GM21576 (cell line): ENCODE results near the gene FOXN3.

Experiments used
- ATAC-seq: cut with Tn5 transposase; IDR thresholded peaks from one replicate; pipeline ENCODE4 v1.9.1; 2021; ENCODE audit warnings: mild to moderate bottlenecking, moderate library complexity; ENCODE audit not compliant: unreplicated experiment

Gene FOXN3

GRCh38 chr14:89143595-89143994 is 273.4 kb downstream of the FOXN3 start:
- no peak for ATAC-seq

- ATAC-seq = no peak
Measured at GRCh38 chr14:89142366-89142765, 274.7 kb downstream of the FOXN3 start.

DNA sequence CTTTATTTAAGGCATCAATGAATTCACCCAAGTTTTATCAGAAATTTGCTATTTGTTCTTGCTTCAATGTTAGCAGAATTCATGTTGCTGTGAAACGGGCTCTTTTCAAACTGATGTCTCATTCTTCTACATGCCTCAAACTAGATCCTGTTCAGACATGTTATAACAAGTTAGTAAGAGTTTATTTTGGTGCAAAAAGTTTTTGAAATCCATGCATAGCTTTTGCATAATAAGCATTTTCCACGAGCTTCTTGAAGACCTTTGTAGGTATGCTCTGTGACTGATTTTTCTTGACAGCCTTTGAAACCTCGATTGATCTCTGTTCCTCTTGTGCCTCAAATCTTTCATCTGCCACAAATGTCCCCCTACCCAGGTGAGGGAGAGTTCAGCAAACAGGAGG is 275.2 kb downstream of the FOXN3 start:
- no peak for ATAC-seq

- ATAC-seq = no peak
Measured at GRCh38 chr14:89140326-89140725, 276.7 kb downstream of the FOXN3 start.

DNA sequence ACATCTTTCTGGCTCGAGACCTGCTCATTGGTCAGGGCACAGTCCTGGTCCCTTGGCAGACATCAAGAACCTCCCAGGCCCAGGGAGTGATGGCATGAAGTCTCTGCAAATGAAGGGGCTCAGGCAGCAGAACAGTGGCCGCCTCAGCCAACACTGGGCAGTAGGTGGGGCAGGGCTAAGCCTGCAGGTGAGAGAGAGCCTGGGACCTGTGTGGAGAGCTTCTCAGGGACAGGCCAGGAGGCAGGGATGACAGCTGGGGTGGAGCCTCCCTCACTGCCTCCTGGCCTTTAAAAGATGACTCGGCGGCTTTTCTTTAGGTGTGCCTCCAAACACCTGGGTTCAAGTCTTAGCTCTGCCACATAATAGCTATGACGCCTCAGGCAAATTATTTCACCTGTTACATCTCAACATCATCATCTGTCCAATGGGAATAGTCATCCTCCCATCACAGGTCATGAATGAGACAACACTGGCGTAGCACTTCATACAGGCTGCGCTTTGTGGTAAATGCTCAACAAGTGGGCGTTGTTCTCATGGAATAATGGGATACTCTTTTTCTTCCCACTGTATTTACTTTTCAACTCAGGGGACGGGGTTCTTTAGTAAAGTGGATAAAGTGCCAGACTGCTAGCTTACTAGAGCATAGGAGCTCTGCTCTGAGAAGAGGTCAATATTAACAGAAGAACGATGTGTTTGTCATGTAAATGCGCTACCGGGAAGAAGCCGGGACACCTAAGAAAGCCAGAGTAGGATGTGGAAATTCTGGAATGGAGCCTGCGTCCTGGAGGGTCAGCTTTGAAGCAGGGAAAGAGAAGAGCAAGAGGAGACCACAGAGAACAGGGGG is 277.4 kb downstream of the FOXN3 start:
- no peak for ATAC-seq

GRCh38 chr14:89138846-89139245 is 278.2 kb downstream of the FOXN3 start:
- no peak for ATAC-seq

DNA sequence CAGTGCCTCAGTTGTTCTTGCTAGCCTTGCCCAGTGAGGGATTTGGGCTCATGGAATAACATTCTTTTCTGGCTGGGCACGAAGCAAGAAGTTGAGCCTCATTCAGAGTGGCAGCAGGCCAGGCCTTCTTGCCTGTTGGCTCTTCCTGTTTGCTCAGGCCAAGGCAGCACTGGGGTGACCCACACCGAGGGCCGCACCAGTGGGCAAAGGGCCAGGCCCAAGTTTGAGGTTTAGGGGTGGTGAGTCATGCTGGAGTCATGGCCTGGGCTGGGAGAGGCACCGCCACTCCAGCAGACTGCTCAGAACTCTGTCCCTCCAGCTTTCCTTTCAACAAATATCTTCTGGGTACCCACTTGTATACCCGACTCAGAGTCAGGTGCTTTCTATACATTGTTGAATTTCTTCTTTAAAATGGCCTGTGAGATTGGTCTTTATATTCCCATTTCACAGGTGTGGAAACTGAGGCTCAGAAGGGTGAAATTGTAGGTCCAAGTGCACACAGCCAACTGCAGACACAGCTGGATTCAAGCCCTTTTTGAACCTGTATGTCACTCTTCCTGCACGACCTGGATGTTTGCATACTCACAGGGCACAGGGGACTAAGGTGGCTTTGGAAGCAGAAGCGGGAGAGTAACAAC is 279.4 kb downstream of the FOXN3 start:
- ATAC-seq = no peak

GRCh38 chr14:89136587-89136986 is 280.4 kb downstream of the FOXN3 start:
- ATAC-seq = no peak

- no peak for ATAC-seq
Measured at GRCh38 chr14:89134640-89135039, 282.4 kb downstream of the FOXN3 start.

GRCh38 chr14:89131004-89131750 is 285.9 kb downstream of the FOXN3 start:
- no peak for ATAC-seq

GRCh38 chr14:89129570-89129969 is 287.5 kb downstream of the FOXN3 start:
- no peak for ATAC-seq

DNA sequence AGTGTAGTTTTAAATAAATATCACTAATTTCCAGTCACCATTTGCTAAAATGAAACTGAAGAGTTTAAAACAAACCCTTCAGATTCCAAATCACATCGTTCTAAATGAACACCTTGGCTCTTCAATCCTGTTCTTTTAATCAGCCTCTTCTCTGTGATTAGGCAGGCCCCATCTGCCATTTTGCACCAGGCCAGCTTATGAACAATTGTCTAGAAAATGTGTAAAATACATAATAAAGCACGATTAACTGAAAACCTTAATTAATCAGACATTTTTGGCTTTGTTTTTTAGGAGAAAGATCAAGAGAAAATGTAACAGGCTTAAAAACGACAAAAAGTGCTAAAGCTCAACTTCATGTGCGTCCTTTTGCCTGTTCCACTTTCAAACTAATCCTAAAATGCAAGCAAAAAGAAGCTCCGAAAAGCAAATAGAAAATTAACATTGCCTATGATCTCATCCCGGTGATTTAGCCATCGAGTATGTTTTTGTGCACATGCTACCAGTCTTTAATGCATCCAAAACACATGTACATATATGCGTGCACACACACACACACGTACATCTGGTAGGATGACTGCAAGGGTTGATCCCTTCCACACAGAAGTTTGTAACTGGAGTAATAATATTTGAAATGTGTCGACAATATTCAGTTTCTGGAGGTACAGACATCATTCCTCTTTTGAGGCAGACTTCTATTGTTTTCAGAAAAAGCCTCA is 288.6 kb downstream of the FOXN3 start:
- no peak for ATAC-seq

GRCh38 chr14:89126461-89126860 is 290.6 kb downstream of the FOXN3 start:
- ATAC-seq = no peak

GRCh38 chr14:89125216-89125615 is 291.8 kb downstream of the FOXN3 start:
- ATAC-seq = no peak

GRCh38 chr14:89123851-89124250 is 293.2 kb downstream of the FOXN3 start:
- peak; percentile 59 for ATAC-seq

DNA sequence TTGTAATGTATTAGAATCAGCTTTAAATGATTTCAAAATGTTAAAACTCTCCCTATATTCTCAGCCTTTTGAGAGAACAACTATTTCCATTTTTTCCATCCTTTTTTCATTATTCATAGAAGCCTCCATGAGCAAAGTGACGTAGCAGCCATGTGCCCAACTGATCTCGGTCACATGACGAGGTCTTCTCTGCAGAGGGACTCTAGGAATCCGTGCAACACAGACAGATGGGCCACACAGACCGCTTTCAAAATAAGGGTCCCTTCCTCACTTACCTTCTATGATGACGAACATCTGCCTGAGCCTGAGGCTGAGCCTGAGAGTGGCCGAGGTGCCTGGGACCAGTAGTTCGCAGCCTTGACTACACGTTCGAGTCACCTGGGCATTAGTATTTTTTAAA is 293.8 kb downstream of the FOXN3 start:
- no peak for ATAC-seq

DNA sequence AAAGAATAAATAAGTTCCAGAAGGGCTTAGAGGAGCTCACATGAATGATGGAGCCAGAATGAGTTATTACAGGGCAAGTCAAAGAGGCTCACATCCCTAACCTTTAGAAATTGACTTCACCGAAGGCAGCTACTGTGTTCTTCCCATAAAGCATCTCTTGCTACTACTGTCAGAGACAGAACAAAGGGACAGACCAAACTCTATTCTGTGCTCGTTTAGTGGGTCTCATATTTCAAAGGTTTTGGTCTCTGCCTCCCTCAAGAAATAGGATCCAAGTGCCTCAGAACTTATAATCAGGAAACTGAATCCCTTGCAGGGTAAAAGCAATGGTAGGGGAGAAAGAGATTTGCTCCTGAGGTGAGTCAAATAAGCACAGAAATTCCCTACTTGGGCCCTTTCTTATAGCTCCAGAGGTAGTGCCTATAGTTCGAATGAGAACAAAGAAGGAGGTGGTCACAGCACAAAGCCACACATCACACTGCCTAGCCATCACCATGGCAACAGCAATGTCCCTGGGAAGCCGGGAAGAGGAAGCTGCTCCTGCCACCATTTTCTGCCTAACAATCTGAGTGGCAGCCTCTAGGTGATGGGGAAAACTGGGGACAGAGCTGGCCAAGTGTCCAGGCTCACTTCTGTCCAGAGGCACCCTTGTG is 294.9 kb downstream of the FOXN3 start:
- no peak for ATAC-seq

DNA sequence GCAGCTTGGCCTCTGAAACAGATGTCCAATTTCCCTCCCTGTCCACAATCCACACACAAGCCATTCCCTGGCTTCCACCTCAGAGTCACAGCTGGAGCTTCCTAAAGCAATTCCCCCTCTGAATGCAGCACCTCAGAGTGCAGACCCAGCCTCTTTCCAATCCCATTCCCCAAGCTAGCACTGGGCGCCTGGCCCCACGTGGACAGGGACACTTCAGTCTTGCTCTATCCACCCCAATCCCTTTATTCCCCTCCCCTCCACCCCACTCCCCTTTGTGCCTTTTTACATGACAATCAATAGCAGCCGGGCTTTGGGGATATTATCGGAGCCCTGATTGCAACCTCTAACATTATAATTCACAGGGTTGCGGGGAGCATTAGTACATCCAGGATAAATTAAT is 300.0 kb downstream of the FOXN3 start:
- ATAC-seq = no peak

DNA sequence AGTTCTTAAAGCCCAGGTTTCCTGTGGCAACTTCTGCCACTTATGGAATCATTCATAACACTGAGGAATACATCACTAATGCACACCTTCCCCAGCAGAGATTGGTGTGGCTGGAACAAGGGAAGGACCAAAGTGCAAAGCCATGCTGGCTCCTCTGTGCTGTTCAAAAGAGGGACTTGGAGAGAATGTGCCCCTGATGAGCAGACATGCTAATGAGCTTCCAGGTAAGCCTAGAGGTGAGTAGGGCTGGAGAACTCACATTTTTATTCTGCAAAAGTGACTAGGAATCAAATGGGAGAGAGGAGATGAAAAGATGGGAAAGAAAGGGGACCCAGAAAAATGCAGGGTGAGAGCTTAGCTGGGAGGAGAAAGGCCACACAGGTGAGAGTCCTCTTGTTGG is 302.9 kb downstream of the FOXN3 start:
- ATAC-seq = no peak

DNA sequence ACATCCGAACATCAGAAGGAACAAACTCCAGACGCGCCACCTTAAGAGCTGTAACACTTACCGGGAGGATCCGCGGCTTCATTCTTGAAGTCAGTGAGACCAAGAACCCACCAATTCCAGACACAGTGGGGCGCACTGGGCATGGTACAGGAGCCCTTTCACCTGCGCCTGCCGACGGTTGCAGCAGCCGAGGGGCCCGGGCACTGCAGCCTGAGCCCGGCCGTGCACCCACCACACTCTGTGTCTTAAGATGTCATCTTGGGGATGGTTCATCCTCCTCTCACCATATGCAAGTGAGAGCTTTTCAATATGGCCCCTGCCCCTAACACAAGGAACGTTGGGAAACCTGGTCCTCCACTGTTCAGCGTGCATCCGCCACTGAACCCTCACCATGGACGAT is 304.3 kb downstream of the FOXN3 start:
- ATAC-seq = no peak
